ENCODE results near the gene PEAK1.
"Not testable (repeated sequence)": the region's sequence is repeated elsewhere in the genome, so short reads cannot be mapped to it uniquely, and the experiment has no call there.

The PEAK1 gene

GRCh38 chr15:77180270-77180669, 239.6 kb downstream of the PEAK1 start:
- Histone ChIP-seq H3K4me3 (ENCODE audit: low read length) (no peak overlapping the region), H3K9me3 (ENCODE audit: insufficient read depth, low read depth, low read length) (no peaks in the 10 kb centered on the region), H3K27me3 (ENCODE audit: insufficient read depth, low read length) (no peaks in the 10 kb centered on the region), H3K9ac (ENCODE audit: low read depth, low read length) (no peak overlapping the region), H3K36me3 (ENCODE audit: insufficient read depth, low read depth, low read length) (peaks cover 12% of the 10 kb centered on the region; the same call in 1 of the 2 replicates), H3K27ac (ENCODE audit: low read length) (no peak overlapping the region), H3K4me1 (ENCODE audit: insufficient read depth, low read length) (no peaks in the 10 kb centered on the region; the same call in 1 of the 2 replicates)

- Histone ChIP-seq H3K4me1 (ENCODE audit: insufficient read depth, low read length) (no peaks in the 10 kb centered on the region; the same call in 1 of the 2 replicates), H3K9ac (ENCODE audit: low read depth, low read length) (no peak overlapping the region), H3K9me3 (ENCODE audit: insufficient read depth, low read depth, low read length) (no peaks in the 10 kb centered on the region), H3K36me3 (ENCODE audit: insufficient read depth, low read depth, low read length) (peaks cover 12% of the 10 kb centered on the region; the same call in 1 of the 2 replicates), H3K27me3 (ENCODE audit: insufficient read depth, low read length) (no peaks in the 10 kb centered on the region), H3K4me3 (ENCODE audit: low read length) (no peak overlapping the region), H3K27ac (ENCODE audit: low read length) (no peak overlapping the region)
Observed at GRCh38 chr15:77179541-77179998, 240.3 kb downstream of the PEAK1 start.

DNA sequence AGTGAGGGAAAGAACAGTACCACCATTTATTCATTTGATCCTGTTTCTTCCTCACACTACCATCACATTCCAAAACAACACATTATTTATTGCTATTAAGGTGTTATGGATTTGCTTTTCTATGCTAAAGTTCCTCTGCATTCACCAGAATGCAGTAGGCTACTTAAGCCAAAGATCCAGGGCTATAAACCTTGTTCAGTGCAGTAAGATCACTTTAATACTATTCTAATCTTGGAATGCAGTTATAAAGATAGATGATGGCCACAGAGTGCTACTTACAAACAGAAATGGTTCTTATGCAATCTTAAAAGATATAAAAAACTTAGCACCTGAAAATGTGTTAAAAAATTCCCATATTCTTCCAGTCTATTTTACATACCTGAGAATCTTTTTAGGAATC, 241.5 kb downstream of the PEAK1 start:
- Histone ChIP-seq H3K27me3 (ENCODE audit: insufficient read depth, low read length) (no peaks in the 10 kb centered on the region), H3K36me3 (ENCODE audit: insufficient read depth, low read depth, low read length) (peaks cover 12% of the 10 kb centered on the region; the same call in 1 of the 2 replicates), H3K9ac (ENCODE audit: low read depth, low read length) (no peak overlapping the region), H3K4me1 (ENCODE audit: insufficient read depth, low read length) (no peaks in the 10 kb centered on the region; the same call in 1 of the 2 replicates), H3K9me3 (ENCODE audit: insufficient read depth, low read depth, low read length) (no peaks in the 10 kb centered on the region), H3K4me3 (ENCODE audit: low read length) (no peak overlapping the region), H3K27ac (ENCODE audit: low read length) (no peak overlapping the region)

GRCh38 chr15:77176148-77176547, 243.8 kb downstream of the PEAK1 start:
- H3K9me3 ChIP-seq (ENCODE audit: insufficient read depth, low read depth, low read length); H3K4me3 ChIP-seq (ENCODE audit: low read length); H3K27ac ChIP-seq (ENCODE audit: low read length); H3K9ac ChIP-seq (ENCODE audit: low read depth, low read length); H3K4me1 ChIP-seq (ENCODE audit: insufficient read depth, low read length); H3K27me3 ChIP-seq (ENCODE audit: insufficient read depth, low read length): not testable (repeated sequence)
- H3K36me3 ChIP-seq (ENCODE audit: insufficient read depth, low read depth, low read length), result peaks cover 12% of the 10 kb centered on the region; the same call in 1 of the 2 replicates

DNA sequence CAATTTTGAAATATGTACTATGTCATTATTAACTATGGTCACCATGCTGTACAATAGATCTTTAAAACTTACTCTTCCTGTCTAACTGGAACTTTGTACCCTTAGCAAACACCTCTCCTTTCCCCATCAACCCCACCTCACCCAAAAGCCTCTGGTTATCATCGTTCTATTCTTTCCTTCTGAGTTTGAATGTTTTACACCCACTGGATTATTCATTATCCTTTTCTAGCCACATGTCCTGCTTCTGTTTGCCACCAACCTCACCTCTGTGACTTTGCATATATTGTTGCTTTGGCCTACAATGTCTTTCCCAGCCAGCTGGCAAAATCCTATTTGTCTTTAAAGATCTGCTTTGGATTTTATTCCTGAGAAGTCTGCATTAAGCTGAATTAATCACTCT, 246.4 kb downstream of the PEAK1 start:
- Histone ChIP-seq H3K4me3 (ENCODE audit: low read length) (no peak overlapping the region), H3K9ac (ENCODE audit: low read depth, low read length) (no peak overlapping the region), H3K9me3 (ENCODE audit: insufficient read depth, low read depth, low read length) (no peaks in the 10 kb centered on the region), H3K4me1 (ENCODE audit: insufficient read depth, low read length) (no peaks in the 10 kb centered on the region), H3K27ac (ENCODE audit: low read length) (no peak overlapping the region), H3K36me3 (ENCODE audit: insufficient read depth, low read depth, low read length) (no peaks in the 10 kb centered on the region), H3K27me3 (ENCODE audit: insufficient read depth, low read length) (no peaks in the 10 kb centered on the region)

- Histone ChIP-seq H3K4me1 (ENCODE audit: insufficient read depth, low read length) (no peaks in the 10 kb centered on the region), H3K9ac (ENCODE audit: low read depth, low read length) (no peak overlapping the region), H3K27me3 (ENCODE audit: insufficient read depth, low read length) (no peaks in the 10 kb centered on the region), H3K9me3 (ENCODE audit: insufficient read depth, low read depth, low read length) (no peaks in the 10 kb centered on the region), H3K36me3 (ENCODE audit: insufficient read depth, low read depth, low read length) (no peaks in the 10 kb centered on the region), H3K27ac (ENCODE audit: low read length) (no peak overlapping the region), H3K4me3 (ENCODE audit: low read length) (no peak overlapping the region)
Observed at GRCh38 chr15:77171221-77171967, 248.5 kb downstream of the PEAK1 start.

GRCh38 chr15:77168616-77169015, 251.3 kb downstream of the PEAK1 start:
- H3K9me3 ChIP-seq (ENCODE audit: insufficient read depth, low read depth, low read length), result no peaks in the 10 kb centered on the region

DNA sequence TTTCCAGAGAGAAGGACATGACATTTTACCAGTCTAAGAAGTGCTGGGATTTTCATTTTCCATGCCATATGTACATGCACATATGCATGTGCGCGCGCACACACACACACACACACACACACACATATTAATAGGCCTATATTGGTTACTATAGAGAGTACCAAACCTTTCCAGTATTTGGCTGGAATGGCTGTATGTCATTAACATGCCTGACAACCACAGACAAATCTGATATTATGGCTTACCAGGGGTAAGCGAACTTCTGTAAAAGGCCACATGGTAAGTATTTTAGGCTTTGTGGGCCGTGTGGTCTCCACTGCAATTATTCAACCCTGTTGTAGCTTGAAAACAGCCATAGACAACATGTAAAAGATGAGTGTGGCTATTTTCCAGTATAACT, 251.8 kb downstream of the PEAK1 start:
- Histone ChIP-seq H3K27me3 (ENCODE audit: insufficient read depth, low read length) (no peaks in the 10 kb centered on the region), H3K4me3 (ENCODE audit: low read length) (no peak overlapping the region), H3K36me3 (ENCODE audit: insufficient read depth, low read depth, low read length) (no peaks in the 10 kb centered on the region), H3K4me1 (ENCODE audit: insufficient read depth, low read length) (peaks cover 11% of the 10 kb centered on the region; the same call in 1 of the 2 replicates), H3K27ac (ENCODE audit: low read length) (no peak overlapping the region), H3K9me3 (ENCODE audit: insufficient read depth, low read depth, low read length) (no peaks in the 10 kb centered on the region), H3K9ac (ENCODE audit: low read depth, low read length) (no peak overlapping the region)

More at GRCh38 chr15:77168616-77169015, 251.3 kb downstream of the PEAK1 start:
- Histone ChIP-seq H3K27ac (ENCODE audit: low read length) (no peak overlapping the region), H3K9ac (ENCODE audit: low read depth, low read length) (no peak overlapping the region), H3K4me3 (ENCODE audit: low read length) (no peak overlapping the region), H3K4me1 (ENCODE audit: insufficient read depth, low read length) (peaks cover 11% of the 10 kb centered on the region; the same call in 1 of the 2 replicates), H3K36me3 (ENCODE audit: insufficient read depth, low read depth, low read length) (no peaks in the 10 kb centered on the region), H3K27me3 (ENCODE audit: insufficient read depth, low read length) (no peaks in the 10 kb centered on the region)

- no peaks in the 10 kb centered on the region for H3K27me3 ChIP-seq (ENCODE audit: insufficient read depth, low read length)
- no peak overlapping the region for H3K9ac ChIP-seq (ENCODE audit: low read depth, low read length)
- H3K36me3 ChIP-seq (ENCODE audit: insufficient read depth, low read depth, low read length), result no peaks in the 10 kb centered on the region
- H3K4me1 ChIP-seq (ENCODE audit: insufficient read depth, low read length), result peaks cover 11% of the 10 kb centered on the region; the same call in 1 of the 2 replicates
- no peak overlapping the region for H3K4me3 ChIP-seq (ENCODE audit: low read length)
- H3K9me3 ChIP-seq (ENCODE audit: insufficient read depth, low read depth, low read length), result no peaks in the 10 kb centered on the region
- no peak overlapping the region for H3K27ac ChIP-seq (ENCODE audit: low read length)
Observed at GRCh38 chr15:77167406-77167805, 252.5 kb downstream of the PEAK1 start.

DNA sequence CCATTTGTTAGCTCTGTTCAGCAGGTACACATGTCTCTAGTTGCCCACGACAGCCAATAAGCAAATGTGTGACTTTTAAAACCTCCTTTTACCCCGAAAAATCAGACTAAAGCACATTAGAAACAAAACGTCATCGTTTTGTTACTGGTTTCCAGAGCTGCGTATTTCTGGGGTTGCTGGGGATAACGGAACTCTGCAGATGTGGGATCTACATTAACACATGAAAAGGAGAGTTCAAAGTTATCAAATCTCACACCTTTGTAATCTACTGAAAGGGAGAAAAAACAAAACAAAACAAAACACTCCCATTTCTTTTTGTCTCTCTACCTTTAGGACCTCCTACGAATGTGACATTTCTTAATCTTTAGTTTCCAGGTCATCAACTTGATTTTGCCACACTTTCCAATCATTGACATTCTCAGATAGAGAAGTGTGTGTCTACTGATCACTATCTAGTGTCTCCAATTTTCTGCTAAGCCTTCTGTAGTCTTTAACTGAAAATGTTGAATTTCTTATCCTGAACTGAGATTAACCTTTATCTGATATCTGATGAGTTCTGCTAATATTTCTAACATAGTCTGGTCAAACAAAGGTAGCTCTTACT, 256.0 kb downstream of the PEAK1 start:
- peaks cover 18% of the 10 kb centered on the region; the same call in 1 of the 2 replicates for H3K4me1 ChIP-seq (ENCODE audit: insufficient read depth, low read length)
- H3K36me3 ChIP-seq (ENCODE audit: insufficient read depth, low read depth, low read length), result no peaks in the 10 kb centered on the region
- no peaks in the 10 kb centered on the region for H3K27me3 ChIP-seq (ENCODE audit: insufficient read depth, low read length)
- no peak overlapping the region for H3K9ac ChIP-seq (ENCODE audit: low read depth, low read length)
- H3K4me3 ChIP-seq (ENCODE audit: low read length), result no peak overlapping the region
- H3K27ac ChIP-seq (ENCODE audit: low read length), result no peak overlapping the region
- H3K9me3 ChIP-seq (ENCODE audit: insufficient read depth, low read depth, low read length), result no peaks in the 10 kb centered on the region

- Histone ChIP-seq H3K27me3 (ENCODE audit: insufficient read depth, low read length) (no peaks in the 10 kb centered on the region), H3K4me3 (ENCODE audit: low read length) (no peak overlapping the region), H3K9me3 (ENCODE audit: insufficient read depth, low read depth, low read length) (no peaks in the 10 kb centered on the region), H3K27ac (ENCODE audit: low read length) (no peak overlapping the region), H3K9ac (ENCODE audit: low read depth, low read length) (no peak overlapping the region), H3K4me1 (ENCODE audit: insufficient read depth, low read length) (peaks cover 18% of the 10 kb centered on the region; the same call in 1 of the 2 replicates), H3K36me3 (ENCODE audit: insufficient read depth, low read depth, low read length) (peaks cover 7% of the 10 kb centered on the region; the same call in 1 of the 2 replicates)
Observed at GRCh38 chr15:77162872-77163633, 256.9 kb downstream of the PEAK1 start.
